ENCODE measurements around the gene COX6A1.

The COX6A1 gene

DNA sequence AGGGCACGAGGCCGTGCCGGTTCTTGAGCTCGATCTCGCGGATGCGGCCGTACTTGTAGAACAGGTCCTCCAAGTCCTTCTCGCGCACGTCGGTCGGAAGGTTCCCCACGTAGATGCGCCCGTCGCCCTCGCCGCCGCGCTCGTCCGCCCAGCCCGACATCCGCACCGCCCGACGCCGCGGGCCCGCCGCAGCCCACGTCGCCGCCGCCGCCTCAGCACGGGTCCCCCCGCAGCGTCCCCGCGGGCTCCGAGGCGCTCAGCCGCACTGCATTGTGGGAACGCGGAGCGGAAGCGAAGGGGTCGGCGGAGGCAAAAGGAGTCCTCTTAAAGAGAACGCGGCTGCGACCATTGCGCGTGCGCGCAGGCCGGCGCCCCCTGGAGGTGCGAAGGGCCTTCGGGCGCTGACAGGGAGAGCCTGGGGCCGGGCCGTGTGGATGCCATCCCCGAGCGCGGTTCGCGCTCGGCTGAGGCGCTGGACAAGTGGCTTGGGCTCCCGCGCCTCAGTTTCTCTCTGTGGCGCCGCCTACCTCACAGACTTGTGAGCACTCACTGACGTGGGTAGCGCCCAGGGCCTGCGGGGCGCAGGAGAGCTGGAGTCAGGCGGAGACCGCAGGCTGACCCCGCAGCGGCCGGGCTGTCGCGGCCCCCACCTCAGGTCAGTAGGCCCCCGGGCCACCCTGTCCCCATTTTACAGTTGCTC is 31.7 kb downstream of the COX6A1 start, which contains the start of gene SRSF9:
TSS of gene SRSF9 (minus strand) at position 299 of the 700 bp plus-strand sequence. CDS start at position 160, 139 bp downstream.
- DNase-seq (ENCODE audit: low spot score) = peak; percentile 90

GRCh38 chr12:120470150-120470784 is 32.4 kb downstream of the COX6A1 start:
- H3K36me3 ChIP-seq (ENCODE audit: low read depth) = peaks cover 24% of the 10 kb centered on the region
- DNase-seq (ENCODE audit: low spot score) (no peak), ATAC-seq (ENCODE audit: low read depth) (peak; percentile 19)
- peak overlapping the region; percentile 88 for H3K27ac ChIP-seq (ENCODE audit: poor library complexity, severe bottlenecking)
- H3K4me3 ChIP-seq (ENCODE audit: severe bottlenecking) = peak overlapping the region; percentile 99
- H3K4me1 ChIP-seq (ENCODE audit: insufficient read depth, poor library complexity, severe bottlenecking) = peaks cover 19% of the 10 kb centered on the region
- no peaks in the 10 kb centered on the region for H3K9me3 ChIP-seq (ENCODE audit: severe bottlenecking)
- no peak for TF ChIP-seq CTCF (IDR thresholded peaks at IDR 0.05; ENCODE audit: poor library complexity, severe bottlenecking)
- no peaks in the 10 kb centered on the region for H3K27me3 ChIP-seq (ENCODE audit: insufficient read depth, poor library complexity, severe bottlenecking)

More for the DNA sequence above, 31.7 kb downstream of the COX6A1 start, which contains the start of gene SRSF9:
- Histone ChIP-seq H3K27me3 (ENCODE audit: insufficient read depth, poor library complexity, severe bottlenecking) (no peaks in the 10 kb centered on the region), H3K9me3 (ENCODE audit: severe bottlenecking) (no peaks in the 10 kb centered on the region), H3K27ac (ENCODE audit: poor library complexity, severe bottlenecking) (peak within 1 kb of the TSS; percentile 88), H3K36me3 (ENCODE audit: low read depth) (peaks cover 31% of the 10 kb centered on the region), H3K4me3 (ENCODE audit: severe bottlenecking) (peak within 1 kb of the TSS; percentile 99), H3K4me1 (ENCODE audit: insufficient read depth, poor library complexity, severe bottlenecking) (peaks cover 17% of the 10 kb centered on the region)
- peak; percentile 94 for TF ChIP-seq CTCF (IDR thresholded peaks at IDR 0.05; ENCODE audit: poor library complexity, severe bottlenecking)
- ATAC-seq (ENCODE audit: low read depth) = peak; percentile 77

GRCh38 chr12:120472521-120472920 is 34.6 kb downstream of the COX6A1 start:
- peak overlapping the region; percentile 71 for H3K27ac ChIP-seq (ENCODE audit: poor library complexity, severe bottlenecking)
- no peak for TF ChIP-seq CTCF (IDR thresholded peaks at IDR 0.05; ENCODE audit: poor library complexity, severe bottlenecking)
- no peaks in the 10 kb centered on the region for H3K27me3 ChIP-seq (ENCODE audit: insufficient read depth, poor library complexity, severe bottlenecking)
- DNase-seq (ENCODE audit: low spot score) (no peak), ATAC-seq (ENCODE audit: low read depth) (no peak)
- H3K36me3 ChIP-seq (ENCODE audit: low read depth) = peaks cover 2% of the 10 kb centered on the region
- H3K4me1 ChIP-seq (ENCODE audit: insufficient read depth, poor library complexity, severe bottlenecking) = peaks cover 19% of the 10 kb centered on the region
- no peak overlapping the region for H3K4me3 ChIP-seq (ENCODE audit: severe bottlenecking)
- H3K9me3 ChIP-seq (ENCODE audit: severe bottlenecking) = no peaks in the 10 kb centered on the region

GRCh38 chr12:120473807-120474615 is 36.1 kb downstream of the COX6A1 start:
- peaks cover 19% of the 10 kb centered on the region for H3K4me1 ChIP-seq (ENCODE audit: insufficient read depth, poor library complexity, severe bottlenecking)
- no peak for DNase-seq (ENCODE audit: low spot score)
- no peaks in the 10 kb centered on the region for H3K9me3 ChIP-seq (ENCODE audit: severe bottlenecking)
- no peak for TF ChIP-seq CTCF (IDR thresholded peaks at IDR 0.05; ENCODE audit: poor library complexity, severe bottlenecking)
- peak overlapping the region; percentile 71 for H3K27ac ChIP-seq (ENCODE audit: poor library complexity, severe bottlenecking)
- no peaks in the 10 kb centered on the region for H3K27me3 ChIP-seq (ENCODE audit: insufficient read depth, poor library complexity, severe bottlenecking)
- H3K4me3 ChIP-seq (ENCODE audit: severe bottlenecking) = no peak overlapping the region
- ATAC-seq (ENCODE audit: low read depth) = no peak
- no peaks in the 10 kb centered on the region for H3K36me3 ChIP-seq (ENCODE audit: low read depth)

Measured in RWPE2 (cell line).